Measurements from ENCODE around the gene ABCA7.

DNA sequence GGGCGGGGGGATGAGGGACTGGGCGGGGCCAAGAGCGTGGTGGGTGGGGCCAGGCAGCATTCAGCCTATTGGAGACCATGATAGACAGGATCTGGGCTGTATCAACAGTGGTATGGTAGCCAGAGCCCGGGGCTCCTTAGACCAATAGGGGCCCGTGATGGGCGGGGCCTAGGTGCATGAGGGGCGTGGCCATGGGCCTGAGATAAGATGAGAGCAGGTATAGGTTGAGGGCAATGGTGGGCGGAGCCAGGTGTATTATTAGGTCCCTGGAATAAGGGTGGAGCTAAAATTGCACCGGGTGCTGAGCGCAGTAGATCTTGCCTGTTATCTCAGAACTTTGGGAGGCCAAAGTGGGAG, 5.3 kb downstream of the ABCA7 start:
- TF ChIP-seq CTCF (IDR thresholded peaks at IDR 0.05) (no peak), EP300 (IDR thresholded peaks at IDR 0.05) (no peak)
